H1 (cell line): ENCODE measurements around the gene RNF141. TPM values are rescaled to one million over a fixed set of nuclear protein-coding genes. Genes with fewer than 3 reads are reported as not detected.

ENCODE experiments used
- BACH1 ChIP-seq: IDR thresholded peaks from 2 replicates; pipeline ENCODE4 v1.6.1; 2012; ENCODE audit warnings: low read length, improper control_type of control experiment
- BCL11A ChIP-seq, 2 experiments: IDR thresholded peaks; one replicate each; pipeline ENCODE4 v1.6.1; 2011; ENCODE audit warnings: low read depth in 2 of 2, low read length in 2 of 2, mild to moderate bottlenecking in 2 of 2
- CEBPB ChIP-seq: IDR thresholded peaks from 2 replicates; pipeline ENCODE4 v1.6.1; 2012; ENCODE audit warnings: low read depth, low read length
- CHD7 ChIP-seq: fragments of 300-600 bp; sonication (generic); IDR thresholded peaks from 2 replicates; pipeline ENCODE4 v1.7.1; 2012; ENCODE audit warnings: low read length, moderate library complexity, mild to moderate bottlenecking, inconsistent platforms; ENCODE audit not compliant: insufficient replicate concordance
- GTF2F1 ChIP-seq: IDR thresholded peaks from 2 replicates; pipeline ENCODE4 v1.6.1; 2012; ENCODE audit warnings: low read depth, low read length, improper control_type of control experiment, borderline replicate concordance
- JUN ChIP-seq: IDR thresholded peaks from 2 replicates; pipeline ENCODE4 v1.6.1; 2011; ENCODE audit warnings: low read depth, mild to moderate bottlenecking, improper control_type of control experiment, low read length
- RFX5 ChIP-seq: IDR thresholded peaks from 2 replicates; pipeline ENCODE4 v1.6.1; 2011; ENCODE audit warnings: low read depth, low read length, improper control_type of control experiment, borderline replicate concordance
- TBP ChIP-seq: IDR thresholded peaks from 2 replicates; pipeline ENCODE4 v1.6.1; 2011; ENCODE audit warnings: low read depth, low read length, improper control_type of control experiment
- polyA plus RNA-seq, 7 experiments: library from polyadenylated mRNA; depleted of rRNA in 3 of 7; stranded (reverse) in 5 of 7; unstranded in 2 of 7; fragments of >200 nt in 5 of 7; fragments of 200-250 nt in 2 of 7; gene quantifications; 1 replicate in 5 of 7; 2 replicates in 1 of 7; 4 replicates in 1 of 7; pipeline versions ENCODE4 v1.2.1 to v1.2.3, GENCODE V29; 2011 to 2013; ENCODE audit warnings: missing spikeins in 2 of 7, mixed read lengths in 2 of 7
- total RNA-seq: library from RNA; stranded (reverse); fragmentation: NEBNext Ultra II Directional; extraction: Animal tissue kit (Norgen Biotek cat#: 25700); gene quantifications from 2 replicates; pipeline ENCODE4 v1.2.1, GENCODE V29; 2021

RNF141 gene
- total and polyA plus RNA-seq, 2 of the 8 experiments (the other 6 are each of a cell fraction or from before 2014, with no cell fraction given): 8.5 to 22.8 TPM

GRCh38 chr11:10567446-10567845 lies 26.5 kb upstream of the RNF141 start (continued):
- TF ChIP-seq CHD7 (no peak), BCL11A (IDR thresholded peaks at IDR 0.05; ENCODE audit: low read depth in 2 of 2, low read length in 2 of 2) (no peak), RFX5 (no peak), TBP (no peak), CEBPB (no peak), JUN (no peak), BACH1 (no peak), GTF2F1 (no peak)
